K562 (cell line): ENCODE results near the gene HKDC1. TPM values are rescaled to one million over a fixed set of nuclear protein-coding genes. Genes with fewer than 3 reads are reported as not detected.
A peak's percentile ranks its signal among the peaks of the same experiment; 100 is the strongest.

Experiments used
- ATAC-seq: fragments of 200-7000 bp; cut with Tn5 transposase; 3 replicates; pipeline ENCODE4 v1.9.1; 2020; ENCODE audit warnings: moderate library complexity
- BruUV-seq: library from RNA; stranded (reverse); fragments of 400-500 nt; replicated peaks from 2 replicates; lab custom pipeline; 2021; lab: Mats Ljungman, UMichigan
- CTCF ChIA-PET: fragments of 300-600 bp; formaldehyde crosslinking; extraction: SDS; loops from one replicate; lab custom pipeline; 2021; ENCODE audit warnings: low intra/inter-chr PET ratio; lab: Yijun Ruan, JAX
- POLR2A ChIA-PET: fragments of 300-600, 350-650 bp; sonication (Branson Sonifier 250); formaldehyde crosslinking; extraction: SDS; loops from one replicate; lab custom pipeline; 2021; ENCODE audit warnings: antibody characterized with exemption, inconsistent platforms; lab: Yijun Ruan, JAX
- DNase-seq, 4 experiments: peaks; one replicate each; pipeline versions ENCODE4 v3.0.0 to v3.0.0-alpha.2; 2011 to 2018; ENCODE audit warnings: low spot score in 3 of 4, mixed read lengths in 3 of 4; ENCODE audit errors: extremely low read depth in 1 of 4
- FAIRE-seq: peaks from 2 replicates; lab custom pipeline; 2011; peaks lifted over from hg19 to GRCh38; lab: Jason Lieb, UNC
- H2AFZ ChIP-seq: 2 replicates; pipeline ENCODE4 v1.6.0; 2011; ENCODE audit warnings: low read depth, low read length, control low read depth, inconsistent platforms
- H3K27ac ChIP-seq: fragments of 200-600 bp; 3 replicates; pipeline ENCODE4 v1.8.0; 2011; ENCODE audit warnings: low read depth, mild to moderate bottlenecking, control low read depth, inconsistent platforms, low read length, moderate library complexity, mixed read lengths; ENCODE audit errors: extremely low read depth
- H3K27me3 ChIP-seq, 2 experiments: fragments of 300-600 bp in 1 of 2; 2 replicates in 1 of 2; 3 replicates in 1 of 2; pipeline versions ENCODE4 v1.6.0 to v1.8.0; 2011; ENCODE audit warnings: inconsistent platforms in 2 of 2, low read length in 2 of 2, mild to moderate bottlenecking in 1 of 2, mixed read lengths in 1 of 2, moderate library complexity in 1 of 2; ENCODE audit not compliant: control insufficient read depth in 2 of 2, insufficient read depth in 2 of 2
- H3K36me3 ChIP-seq: fragments of 300-600 bp; 3 replicates; pipeline ENCODE4 v1.8.0; 2011; ENCODE audit warnings: mild to moderate bottlenecking, low read length, inconsistent platforms; ENCODE audit not compliant: control insufficient read depth, insufficient read depth
- H3K4me1 ChIP-seq, 2 experiments: fragments of 200-600 bp in 1 of 2; replicated peaks in 1 of 2; 2 replicates in 1 of 2; 3 replicates in 1 of 2; pipeline versions ENCODE4 v1.5.1 to v1.8.0; 2011; ENCODE audit warnings: inconsistent platforms in 2 of 2, low read length in 2 of 2, mild to moderate bottlenecking in 1 of 2, mixed read lengths in 1 of 2, moderate library complexity in 1 of 2; ENCODE audit not compliant: control insufficient read depth in 2 of 2, insufficient read depth in 2 of 2
- H3K4me2 ChIP-seq: 2 replicates; pipeline ENCODE4 v1.6.1; 2011; ENCODE audit warnings: low read length, control low read depth, inconsistent platforms, mixed read lengths; ENCODE audit not compliant: insufficient read depth
- H3K4me3 ChIP-seq: fragments of 200-600 bp; sonication (generic), shearing (Covaris generic); 2 replicates; pipeline ENCODE4 v1.5.1; 2016; ENCODE audit warnings: control low read depth, inconsistent platforms
- H3K79me2 ChIP-seq: fragments of 200-600 bp; 3 replicates; pipeline ENCODE4 v1.8.0; 2011; ENCODE audit warnings: low read length, inconsistent platforms; ENCODE audit not compliant: control insufficient read depth, insufficient read depth
- H3K9ac ChIP-seq, 2 experiments: 2 replicates each; pipeline versions ENCODE4 v1.6.0 to v1.6.1; 2011; ENCODE audit warnings: low read depth in 2 of 2, low read length in 2 of 2, control low read depth in 1 of 2, inconsistent platforms in 1 of 2, mild to moderate bottlenecking in 1 of 2, mixed read lengths in 1 of 2; ENCODE audit not compliant: insufficient read depth in 1 of 2
- H3K9me1 ChIP-seq: one replicate; pipeline ENCODE4 v1.6.0; 2011; ENCODE audit warnings: inconsistent platforms, mild to moderate bottlenecking, low read length, moderate library complexity; ENCODE audit not compliant: control insufficient read depth, insufficient read depth
- H3K9me3 ChIP-seq: replicated peaks from 2 replicates; pipeline ENCODE4 v1.5.1; 2011; ENCODE audit warnings: low read depth, low read length, inconsistent platforms; ENCODE audit not compliant: control insufficient read depth, insufficient read depth
- H4K20me1 ChIP-seq: replicated peaks from 2 replicates; pipeline ENCODE4 v1.6.1; 2011; ENCODE audit warnings: low read length, inconsistent platforms, mixed read lengths; ENCODE audit not compliant: control insufficient read depth, insufficient read depth
- E2F4 ChIP-seq: sonication (generic); formaldehyde crosslinking; IDR thresholded peaks from 2 replicates; pipeline ENCODE4 v1.8.0; 2022; ENCODE audit warnings: mild to moderate bottlenecking, low read depth, missing genetic modification reagents
- EZH2 ChIP-seq: IDR thresholded peaks from 2 replicates; pipeline ENCODE4 v1.6.1; 2012; ENCODE audit warnings: low read depth, mild to moderate bottlenecking, inconsistent platforms, low read length, borderline replicate concordance
- KAT7 ChIP-seq: sonication (generic); formaldehyde crosslinking; IDR thresholded peaks from 2 replicates; pipeline ENCODE4 v1.8.0; 2022; ENCODE audit warnings: missing genetic modification reagents, mild to moderate bottlenecking, borderline replicate concordance
- PKNOX1 ChIP-seq: fragments of 450-650 bp; IDR thresholded peaks from 2 replicates; pipeline ENCODE4 v1.6.1; 2016
- POLR2B ChIP-seq: fragments of 450-650 bp; IDR thresholded peaks from 2 replicates; pipeline ENCODE4 v1.6.1; 2018; ENCODE audit warnings: low read depth; ENCODE audit not compliant: partially characterized antibody
- TAF9B ChIP-seq: fragments of 450-650 bp; IDR thresholded peaks from 2 replicates; pipeline ENCODE4 v1.6.1; 2018; ENCODE audit warnings: mild to moderate bottlenecking; ENCODE audit not compliant: partially characterized antibody
- ZFP36 ChIP-seq: fragments of 150-350 bp; IDR thresholded peaks from 2 replicates; pipeline ENCODE4 v1.6.1; 2018; ENCODE audit warnings: low read length, low read depth; ENCODE audit not compliant: partially characterized antibody
- ZNF431 ChIP-seq: sonication (generic); formaldehyde crosslinking; IDR thresholded peaks from 2 replicates; pipeline ENCODE4 v1.8.0; 2022; ENCODE audit warnings: mild to moderate bottlenecking, missing genetic modification reagents
- ZNF584 ChIP-seq: fragments of 200-800 bp; sonication (Bioruptor generic); IDR thresholded peaks from 2 replicates; pipeline ENCODE4 v1.6.1; 2016; ENCODE audit warnings: low read depth, mild to moderate bottlenecking, missing genetic modification characterization, missing compliant biosample characterization
- ZZZ3 ChIP-seq: fragments of 450-650 bp; IDR thresholded peaks from 2 replicates; pipeline ENCODE4 v1.6.1; 2016; ENCODE audit warnings: antibody characterized with exemption, mild to moderate bottlenecking, moderate library complexity
- WGBS: fragments of 100-300 bp; shearing (Covaris generic); methylation state at CpG from one replicate; pipeline ENCODE4 v1.1.6; 2016; ENCODE audit warnings: low coverage, mixed read lengths; ENCODE audit not compliant: insufficient coverage; ENCODE audit errors: missing lambda C conversion rate; 5-methylcytosine and 5-hydroxymethylcytosine counted together
- in situ Hi-C: fragments of 300-500 bp; cut with MboI; formaldehyde crosslinking; loops from 4 replicates; pipeline ENCODE4 v1.15.0; 2018; ENCODE audit warnings: inconsistent platforms, mixed read lengths
- intact Hi-C: fragments of 100-400 bp; cut with micrococcal nuclease; formaldehyde crosslinking; loops from 2 replicates; pipeline ENCODE4 v1.14.2; 2022
- polyA plus RNA-seq, 8 experiments: library from polyadenylated mRNA; depleted of rRNA in 4 of 8; stranded (reverse) in 5 of 8; unstranded in 3 of 8; fragments of >200 nt; fragmentation: Nextera tagmentation in 2 of 8; fragmentation: Illumina TruSeq in 1 of 8; extraction: Ambion mirVana in 2 of 8; extraction: Trizol in 1 of 8; gene quantifications; 2 replicates each; pipeline versions ENCODE4 v1.2.1 to v1.2.3, GENCODE V29; 2011 to 2014; ENCODE audit warnings: inconsistent platforms in 1 of 8, missing spikeins in 1 of 8
- total RNA-seq, 7 experiments: library from RNA; depleted of rRNA in 6 of 7; stranded (reverse); fragments of >200 nt in 6 of 7; fragmentation: Illumina TruSeq in 2 of 7; extraction: Trizol in 2 of 7; gene quantifications; 2 replicates each; pipeline versions ENCODE4 v1.2.1 to v1.2.3, GENCODE V29; 2011 to 2021; ENCODE audit warnings: low replicate concordance in 1 of 7

HKDC1 gene
- total and polyA plus RNA-seq, 9 of the 15 experiments (the other 6 are each of a cell fraction or from before 2014, with no cell fraction given), result 0.04 to 0.22 (median 0.11) TPM; not detected in 5

DNA sequence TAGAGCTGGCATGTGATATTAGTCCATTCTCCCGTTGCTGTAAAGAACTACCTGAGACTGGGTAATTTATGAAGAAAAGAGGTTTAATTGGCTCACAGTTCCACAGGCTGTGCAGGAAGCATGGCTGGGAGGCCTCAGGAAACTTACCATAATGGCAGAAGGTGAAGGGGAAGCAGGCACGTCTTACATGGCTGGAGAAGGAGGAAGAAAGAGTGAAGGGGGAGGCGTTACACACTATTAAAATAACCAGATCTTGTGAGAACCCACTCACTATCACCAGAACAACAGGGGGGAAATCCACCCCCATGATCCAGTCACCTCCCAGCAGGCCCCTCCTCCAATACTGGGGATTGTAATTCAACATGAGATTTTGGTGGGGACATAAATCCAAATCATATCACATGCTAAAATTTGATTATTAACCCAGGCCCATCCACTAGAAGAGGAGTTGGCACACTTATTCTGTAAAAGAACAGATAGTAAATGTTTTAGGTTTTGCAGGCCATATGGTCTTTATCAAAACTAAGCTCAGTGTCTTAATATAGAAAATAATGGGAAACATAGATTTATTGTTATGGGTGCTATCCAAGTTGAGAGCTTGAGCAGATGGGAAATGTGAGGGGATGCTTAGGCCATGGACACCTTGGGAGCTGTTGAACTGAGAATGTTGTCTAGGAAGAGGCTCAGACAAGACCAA is 39.6 kb downstream of the HKDC1 start:
- H2AFZ ChIP-seq, result no peak overlapping the region
- CTCF ChIA-PET, result no interaction called here
- in situ Hi-C loops (no loop called here), intact Hi-C loops (no loop called here)
- H3K79me2 ChIP-seq, result no peaks in the 10 kb centered on the region
- FAIRE-seq, result no peak
- no peak overlapping the region for H3K27ac ChIP-seq
- H3K9me3 ChIP-seq, result no peaks in the 10 kb centered on the region
- H4K20me1 ChIP-seq, result no peaks in the 10 kb centered on the region
- no TSS peak for BruUV-seq
- H3K9me1 ChIP-seq, result no peaks in the 10 kb centered on the region
- no peak overlapping the region for H3K4me3 ChIP-seq
- 12% methylated on average over 3 of the region's 3 CpGs for WGBS
- TF ChIP-seq ZFP36 (peak; percentile 16), TAF9B (no peak), ZNF431 (peak; percentile 95)
- TF ChIP-seq, all 486 proteins: peak for 2
- no peaks in the 10 kb centered on the region for H3K36me3 ChIP-seq
- no peaks in the 10 kb centered on the region; a peak in 1 of 5 replicates for H3K4me1 ChIP-seq
- H3K27me3 ChIP-seq, result peaks cover 0 to 3% of the 10 kb centered on the region in 2 experiments; a peak in 1 of 5 replicates
- ATAC-seq (no peak), DNase-seq (no peak)
- H3K4me2 ChIP-seq, result no peak overlapping the region
- POLR2A ChIA-PET, result interaction anchor here (0.6 to 1.5 kb wide), 3 partner anchors 11 to 312 kb away, joined by 3 read pairs; no protein-coding TSS in a partner anchor
- H3K9ac ChIP-seq, result no peak overlapping the region

DNA sequence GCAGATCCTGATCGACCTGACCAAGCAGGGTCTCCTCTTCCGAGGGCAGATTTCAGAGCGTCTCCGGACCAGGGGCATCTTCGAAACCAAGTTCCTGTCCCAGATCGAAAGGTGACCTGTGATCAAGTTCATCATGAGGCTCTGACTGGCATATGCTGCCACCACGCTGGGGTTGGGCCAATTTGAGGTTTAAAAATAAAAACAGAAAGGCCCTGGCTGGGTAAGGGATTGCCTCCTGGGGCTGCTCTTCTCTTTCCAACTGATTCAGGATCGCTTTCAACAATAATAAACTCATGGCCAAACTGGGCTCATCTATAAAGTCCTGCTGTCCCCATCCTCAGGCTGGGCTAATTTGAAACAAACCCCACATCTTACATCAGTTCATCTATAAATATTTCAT is 41.1 kb downstream of the HKDC1 start:
- Histone ChIP-seq H3K4me2 (no peak overlapping the region), H2AFZ (no peak overlapping the region), H3K9ac (peak overlapping the region in 1 of 2 experiments; percentile 20; a peak in 1 of 4 replicates), H3K27me3 (peaks cover 3 to 7% of the 10 kb centered on the region in 2 experiments; a peak in 3 of 5 replicates), H3K27ac (no peak overlapping the region), H3K36me3 (no peaks in the 10 kb centered on the region), H3K4me1 (peaks cover 0 to 5% of the 10 kb centered on the region in 2 experiments; a peak in 1 of 5 replicates), H3K79me2 (no peaks in the 10 kb centered on the region), H4K20me1 (no peaks in the 10 kb centered on the region), H3K4me3 (no peak overlapping the region), H3K9me1 (no peaks in the 10 kb centered on the region), H3K9me3 (no peaks in the 10 kb centered on the region)
- 34% methylated on average over 8 of the region's 8 CpGs for WGBS
- no peak for FAIRE-seq
- ChIA-PET POLR2A (no interaction called here), CTCF (no interaction called here)
- in situ Hi-C loops (no loop called here), intact Hi-C loops (no loop called here)
- DNase-seq, result no peak
- no TSS peak for BruUV-seq
- no peak for ATAC-seq
- TF ChIP-seq KAT7, result no peak
- TF ChIP-seq ZNF584 (CRISPR knock-in tag), result no peak
- TF ChIP-seq POLR2B, result no peak
- no peak for TF ChIP-seq PKNOX1
- no peak for TF ChIP-seq ZZZ3
- TF ChIP-seq E2F4 (CRISPR knock-in tag), result no peak
- TF ChIP-seq EZH2, result no peak
